ENCODE measurements around the gene NXN.

The NXN gene

DNA sequence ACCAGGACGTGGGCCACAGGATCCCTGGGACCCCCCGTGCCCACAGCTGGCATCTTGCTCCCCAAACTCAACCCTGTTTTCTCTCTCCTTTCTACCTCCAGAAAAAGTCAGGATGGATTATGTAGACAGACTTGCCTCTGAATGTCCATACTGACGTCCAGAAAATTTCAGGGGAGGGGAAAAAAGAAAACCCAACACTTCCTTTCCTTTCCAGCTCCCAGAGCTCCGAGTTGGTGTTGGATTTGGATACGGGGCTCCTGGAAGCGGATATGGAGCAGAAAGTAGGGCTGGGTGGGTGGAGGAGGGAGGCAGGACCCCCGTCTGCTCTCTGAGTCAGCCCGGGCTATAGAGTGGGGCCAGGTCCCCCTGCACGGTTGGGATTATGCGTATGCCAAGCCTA, 127.2 kb downstream of the NXN start:
- H3K4me3 ChIP-seq (ENCODE audit: low read depth, low read length) = no peak overlapping the region
- TF ChIP-seq, protein P1, sequence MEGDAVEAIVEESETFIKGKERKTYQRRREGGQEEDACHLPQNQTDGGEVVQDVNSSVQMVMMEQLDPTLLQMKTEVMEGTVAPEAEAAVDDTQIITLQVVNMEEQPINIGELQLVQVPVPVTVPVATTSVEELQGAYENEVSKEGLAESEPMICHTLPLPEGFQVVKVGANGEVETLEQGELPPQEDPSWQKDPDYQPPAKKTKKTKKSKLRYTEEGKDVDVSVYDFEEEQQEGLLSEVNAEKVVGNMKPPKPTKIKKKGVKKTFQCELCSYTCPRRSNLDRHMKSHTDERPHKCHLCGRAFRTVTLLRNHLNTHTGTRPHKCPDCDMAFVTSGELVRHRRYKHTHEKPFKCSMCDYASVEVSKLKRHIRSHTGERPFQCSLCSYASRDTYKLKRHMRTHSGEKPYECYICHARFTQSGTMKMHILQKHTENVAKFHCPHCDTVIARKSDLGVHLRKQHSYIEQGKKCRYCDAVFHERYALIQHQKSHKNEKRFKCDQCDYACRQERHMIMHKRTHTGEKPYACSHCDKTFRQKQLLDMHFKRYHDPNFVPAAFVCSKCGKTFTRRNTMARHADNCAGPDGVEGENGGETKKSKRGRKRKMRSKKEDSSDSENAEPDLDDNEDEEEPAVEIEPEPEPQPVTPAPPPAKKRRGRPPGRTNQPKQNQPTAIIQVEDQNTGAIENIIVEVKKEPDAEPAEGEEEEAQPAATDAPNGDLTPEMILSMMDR (IDR thresholded peaks at IDR 0.05; ENCODE audit: low read depth, low read length) = no peak

DNA sequence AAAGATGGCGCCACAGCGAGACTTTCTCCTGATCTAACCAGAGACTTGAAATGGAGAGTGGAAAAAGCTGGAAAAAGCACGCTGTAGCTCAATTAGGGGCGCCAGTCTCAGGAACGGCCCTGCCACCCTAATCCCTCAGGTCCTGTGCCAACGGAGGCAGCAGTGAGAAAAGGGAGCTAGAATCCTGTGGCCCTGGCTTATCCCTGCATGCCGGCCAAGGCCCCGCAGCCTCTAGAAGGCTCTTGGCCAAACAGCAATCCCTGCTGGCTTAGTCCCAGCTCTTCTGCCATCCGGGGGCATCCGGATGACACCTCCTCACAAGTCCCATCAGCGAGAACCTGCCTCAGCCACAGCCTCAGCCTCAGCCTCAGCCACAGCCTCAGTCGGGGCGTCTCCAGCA, 127.7 kb downstream of the NXN start:
- H3K4me3 ChIP-seq (ENCODE audit: low read depth, low read length) = no peak overlapping the region
- TF ChIP-seq, protein P1 (IDR thresholded peaks at IDR 0.05; ENCODE audit: low read depth, low read length) = no peak

DNA sequence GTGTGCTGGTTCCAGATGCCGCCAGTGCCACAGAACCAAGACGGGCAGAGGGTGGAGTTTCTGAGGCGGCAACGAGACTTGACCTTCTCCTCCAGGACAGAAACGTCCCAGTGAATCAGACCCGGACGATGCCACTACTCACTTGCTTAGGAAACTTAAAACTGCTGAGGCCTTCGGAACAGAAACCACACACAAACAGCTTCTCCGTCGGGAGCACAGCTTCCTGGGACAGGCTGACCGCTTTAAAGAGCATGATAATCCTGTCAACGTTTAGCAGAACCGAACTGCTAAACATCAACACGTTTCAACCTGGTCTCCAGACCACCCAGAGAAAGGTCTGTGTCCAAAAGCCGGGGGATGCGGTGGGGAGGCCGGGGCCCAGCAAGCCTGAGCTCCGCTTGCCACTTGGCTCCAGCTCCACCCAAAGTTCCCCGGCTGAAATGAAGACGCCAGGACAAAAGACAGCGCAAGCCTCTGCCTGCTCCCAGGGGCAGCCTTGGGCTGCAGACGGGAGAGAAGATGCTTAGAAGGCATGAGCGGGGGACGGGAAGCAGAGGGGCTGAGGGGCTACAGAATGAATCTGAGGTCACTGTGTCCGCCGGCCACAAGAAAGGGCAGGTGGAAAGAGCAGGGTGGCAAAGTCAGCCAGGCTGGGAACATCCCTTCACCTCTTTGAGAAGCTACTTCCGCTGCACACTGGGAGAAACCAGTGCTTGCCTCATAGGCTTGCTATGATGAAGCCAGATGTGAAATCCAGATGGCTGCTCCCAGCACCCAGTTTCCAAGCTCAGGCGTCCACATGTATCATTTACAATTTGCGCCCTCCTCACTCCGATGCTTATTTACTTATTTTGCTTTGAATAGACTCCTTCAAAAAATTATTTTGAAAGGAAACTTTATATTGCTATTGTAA, 128.5 kb downstream of the NXN start:
- TF ChIP-seq, protein P1 (IDR thresholded peaks at IDR 0.05; ENCODE audit: low read depth, low read length) = no peak
- no peak overlapping the region for H3K4me3 ChIP-seq (ENCODE audit: low read depth, low read length)

DNA sequence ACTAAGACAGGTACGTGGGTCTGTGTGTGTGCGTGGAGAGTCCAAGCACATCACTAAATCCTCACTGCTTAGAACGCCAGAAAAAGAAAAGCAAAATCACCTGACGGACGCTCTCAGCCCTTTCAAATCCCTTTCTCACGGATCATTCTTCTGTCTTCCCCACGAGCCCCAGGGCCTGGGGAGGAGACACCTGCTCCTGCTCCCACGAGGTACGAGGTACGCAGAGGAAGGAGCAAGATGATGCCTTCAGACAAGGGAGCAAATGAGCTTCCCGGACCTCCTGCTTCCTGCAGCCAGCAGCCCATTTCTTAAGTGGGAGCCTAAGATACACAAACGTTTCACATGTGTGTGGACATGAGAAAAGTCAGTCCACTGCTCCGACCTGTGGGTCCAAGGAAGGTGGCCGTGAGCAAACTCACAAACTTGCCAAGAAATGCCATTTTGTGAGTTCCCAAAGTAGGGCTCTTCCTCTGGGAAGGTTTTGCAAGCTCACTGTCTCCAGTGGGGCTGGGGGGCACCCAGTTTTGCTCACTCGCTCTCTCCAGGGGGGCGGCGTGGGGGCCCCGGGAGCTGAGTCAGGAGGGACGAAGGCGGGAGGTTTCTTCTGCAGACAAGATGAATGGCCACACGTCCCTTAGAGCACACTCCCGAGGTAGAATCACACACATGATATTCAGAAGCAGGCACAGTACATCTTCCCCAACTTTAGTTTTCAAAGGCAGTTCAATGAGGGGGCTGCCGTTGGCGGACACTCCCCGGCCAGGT, 129.3 kb downstream of the NXN start:
- TF ChIP-seq, protein P1 (IDR thresholded peaks at IDR 0.05; ENCODE audit: low read depth, low read length) = no peak
- no peak overlapping the region for H3K4me3 ChIP-seq (ENCODE audit: low read depth, low read length)

DNA sequence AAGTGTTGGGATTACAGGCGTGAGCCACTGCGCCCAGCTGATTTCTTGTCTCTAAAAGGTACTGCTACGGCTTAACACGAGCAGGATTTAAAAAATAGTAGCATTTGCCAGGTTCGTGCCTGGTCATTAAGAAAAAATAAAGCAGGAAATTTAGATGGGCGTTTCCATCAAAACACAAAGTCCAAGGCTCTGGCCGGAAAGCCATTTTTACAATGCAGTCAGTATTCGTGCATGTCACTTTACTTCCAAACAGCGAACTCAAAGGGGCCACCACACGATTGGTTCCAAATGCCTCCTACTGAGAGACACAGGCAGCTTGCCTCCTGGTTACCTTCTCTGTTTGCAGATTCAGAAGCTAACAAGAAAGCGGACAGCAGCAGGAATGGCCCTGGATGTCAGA, 131.2 kb downstream of the NXN start:
- TF ChIP-seq, protein P1 (IDR thresholded peaks at IDR 0.05; ENCODE audit: low read depth, low read length) = no peak
- no peak overlapping the region for H3K4me3 ChIP-seq (ENCODE audit: low read depth, low read length)

DNA sequence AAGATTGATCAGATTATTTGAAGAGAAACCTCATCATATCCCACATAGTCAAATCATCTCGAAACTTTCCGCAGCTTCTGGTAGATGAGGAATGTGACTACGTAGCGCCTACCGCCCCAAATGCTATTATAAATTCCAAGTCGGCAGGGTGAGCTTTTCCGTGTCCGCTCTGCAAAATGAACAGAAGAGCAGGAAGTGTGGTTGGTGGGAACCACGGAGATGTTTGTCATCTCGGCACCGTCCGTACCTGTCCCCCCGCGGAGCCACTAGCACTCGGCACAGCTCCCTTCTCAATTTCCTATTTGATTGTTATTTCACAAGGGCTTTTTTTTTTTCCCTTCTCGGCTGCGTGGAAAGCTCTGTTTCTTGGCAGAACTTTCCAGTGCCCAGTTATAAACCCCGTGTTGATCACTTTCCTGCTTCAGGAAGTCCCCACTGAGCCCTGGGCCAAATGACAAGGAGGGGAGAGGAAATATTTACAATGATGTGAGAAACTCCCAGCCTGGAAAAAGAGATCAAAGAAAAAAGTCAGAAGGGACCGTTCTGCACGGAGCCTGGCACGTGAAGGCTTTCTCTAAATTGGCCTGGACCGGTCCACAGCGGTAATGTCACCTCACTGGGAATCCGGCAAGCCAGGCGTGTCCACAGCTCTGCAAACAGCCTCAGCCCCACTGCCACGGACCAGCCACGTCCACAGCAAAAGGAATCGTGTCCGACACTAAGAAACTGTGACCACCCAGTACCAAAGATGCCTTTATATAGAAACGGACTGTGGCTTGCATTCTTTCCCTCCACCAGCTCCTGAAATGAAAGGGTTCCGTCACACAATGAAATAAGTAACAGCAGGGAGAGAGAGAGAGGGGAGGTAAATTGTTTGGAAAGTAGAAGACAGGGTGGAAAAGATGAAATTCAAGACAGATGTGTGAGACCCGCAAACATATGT, 132.4 kb downstream of the NXN start:
- no peak overlapping the region for H3K4me3 ChIP-seq (ENCODE audit: low read depth, low read length)
- TF ChIP-seq, protein P1 (IDR thresholded peaks at IDR 0.05; ENCODE audit: low read depth, low read length) = no peak

Measured in WI38 (cell line).